ENCODE data around the gene CFAP65. TPM values are rescaled to one million over a fixed set of nuclear protein-coding genes. Genes with fewer than 3 reads are reported as not detected.

CFAP65 gene
- polyA plus RNA-seq, 1 donor (not counting 4 experiments of a cell fraction or from before 2014, with no cell fraction given) = not detected

DNA sequence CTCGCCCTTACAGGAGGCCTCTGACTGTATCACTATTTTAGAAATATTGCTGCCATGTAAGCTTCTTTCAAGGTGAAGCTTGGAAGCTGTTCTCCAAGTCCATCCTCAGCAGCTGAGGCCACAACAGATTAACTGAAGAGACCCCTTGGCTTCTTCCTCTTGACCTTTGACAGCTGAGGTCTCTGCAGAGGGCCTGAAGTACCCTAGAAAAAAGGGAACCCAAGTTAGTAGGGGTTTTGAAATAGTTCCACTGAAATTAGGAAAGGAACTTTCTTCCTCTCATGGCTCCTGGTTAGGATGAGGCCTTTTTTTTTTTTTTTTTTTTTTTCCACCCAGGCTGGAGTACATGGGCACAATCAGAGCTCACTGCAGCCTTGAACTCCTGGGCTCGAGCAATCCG is 34.9 kb upstream of the CFAP65 start:
- TF ChIP-seq, protein P1, sequence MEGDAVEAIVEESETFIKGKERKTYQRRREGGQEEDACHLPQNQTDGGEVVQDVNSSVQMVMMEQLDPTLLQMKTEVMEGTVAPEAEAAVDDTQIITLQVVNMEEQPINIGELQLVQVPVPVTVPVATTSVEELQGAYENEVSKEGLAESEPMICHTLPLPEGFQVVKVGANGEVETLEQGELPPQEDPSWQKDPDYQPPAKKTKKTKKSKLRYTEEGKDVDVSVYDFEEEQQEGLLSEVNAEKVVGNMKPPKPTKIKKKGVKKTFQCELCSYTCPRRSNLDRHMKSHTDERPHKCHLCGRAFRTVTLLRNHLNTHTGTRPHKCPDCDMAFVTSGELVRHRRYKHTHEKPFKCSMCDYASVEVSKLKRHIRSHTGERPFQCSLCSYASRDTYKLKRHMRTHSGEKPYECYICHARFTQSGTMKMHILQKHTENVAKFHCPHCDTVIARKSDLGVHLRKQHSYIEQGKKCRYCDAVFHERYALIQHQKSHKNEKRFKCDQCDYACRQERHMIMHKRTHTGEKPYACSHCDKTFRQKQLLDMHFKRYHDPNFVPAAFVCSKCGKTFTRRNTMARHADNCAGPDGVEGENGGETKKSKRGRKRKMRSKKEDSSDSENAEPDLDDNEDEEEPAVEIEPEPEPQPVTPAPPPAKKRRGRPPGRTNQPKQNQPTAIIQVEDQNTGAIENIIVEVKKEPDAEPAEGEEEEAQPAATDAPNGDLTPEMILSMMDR (optimal IDR thresholded peaks at IDR 0.05 in 1 of 3, IDR thresholded peaks at IDR 0.05 in 1 of 3, conservative IDR thresholded peaks at IDR 0.05 in 1 of 3; ENCODE audit: extremely low read depth in 1 of 3, insufficient read depth in 2 of 3, low read length in 3 of 3) = no peak
- no peak for TF ChIP-seq EZH2 (IDR thresholded peaks at IDR 0.05; ENCODE audit: low read length)
- dilution Hi-C loops (cut with MboI; ENCODE audit: extremely low pct_ligation_motif_present, low sequenced_read_pairs) = no loop called here

DNA sequence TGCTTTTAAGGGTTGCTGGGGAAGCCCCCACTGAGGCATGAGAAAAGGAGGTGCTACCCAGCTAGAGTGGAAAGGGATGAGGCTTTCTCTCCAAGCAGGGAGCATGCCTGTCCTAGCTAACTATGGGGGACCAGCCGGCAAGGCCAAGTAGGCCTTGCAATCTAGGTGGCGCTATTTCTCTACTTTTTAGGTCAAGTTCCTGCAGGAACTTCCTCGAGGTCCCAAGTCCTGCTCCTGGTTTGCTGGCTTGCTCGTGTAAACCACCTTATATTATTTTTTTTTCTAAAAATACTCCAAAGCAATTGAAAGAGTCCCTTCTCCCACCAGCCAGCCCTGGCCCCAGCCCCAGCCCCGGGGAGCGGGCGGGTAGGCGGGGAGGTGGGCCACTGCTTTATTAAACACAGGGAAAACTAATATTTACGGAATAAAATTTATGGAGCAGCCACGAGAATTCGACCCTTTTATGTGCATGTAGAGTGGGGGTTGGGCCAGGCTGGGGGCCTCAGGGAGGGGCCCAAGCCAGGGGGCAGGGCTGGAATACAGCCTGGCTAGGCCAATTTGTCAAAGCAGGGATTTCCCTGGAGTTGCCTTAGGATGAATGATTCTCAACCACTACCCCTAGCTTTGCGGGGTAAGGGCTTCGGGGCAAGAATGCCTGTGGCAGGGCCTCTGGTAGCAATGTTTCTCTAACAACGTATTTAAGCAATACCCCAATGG is 32.3 kb upstream of the CFAP65 start:
- FAIRE-seq (no peak), DNase-seq (ENCODE audit: low read depth, low spot score) (no peak)
- Histone ChIP-seq H3K36me3 (ENCODE audit: control insufficient read depth in 2 of 2, extremely low read depth in 1 of 2, insufficient read depth in 2 of 2, low read length in 2 of 2) (peaks cover 0 to 11% of the 10 kb centered on the region in 2 experiments), H3K27me3 (ENCODE audit: control insufficient read depth, extremely low read depth, insufficient read depth, low read length) (no peaks in the 10 kb centered on the region), H3K27ac (ENCODE audit: control insufficient read depth, insufficient read depth, low read length) (no peak overlapping the region), H3K9me1 (ENCODE audit: control insufficient read depth, extremely low read depth, insufficient read depth, low read length) (no peaks in the 10 kb centered on the region), H3K79me2 (ENCODE audit: control insufficient read depth, insufficient read depth, low read length) (no peaks in the 10 kb centered on the region), H3K4me3 (ENCODE audit: control insufficient read depth in 2 of 3, extremely low read depth in 1 of 3, insufficient read depth in 2 of 3, low read depth in 1 of 3, low read length in 3 of 3) (no peak overlapping the region), H4K20me1 (ENCODE audit: control insufficient read depth, extremely low read depth, insufficient read depth, low read length) (no peaks in the 10 kb centered on the region), H2AFZ (ENCODE audit: control insufficient read depth, low read length) (no peak overlapping the region), H3K9ac (ENCODE audit: control insufficient read depth, extremely low read depth, insufficient read depth, low read length) (no peak overlapping the region), H3K9me3 (ENCODE audit: control insufficient read depth, low read depth, low read length) (no peaks in the 10 kb centered on the region), H3K4me2 (ENCODE audit: control insufficient read depth, extremely low read depth, insufficient read depth, low read depth, low read length) (no peak overlapping the region), H3K4me1 (ENCODE audit: control insufficient read depth, extremely low read depth, insufficient read depth, low read length) (peaks cover 8% of the 10 kb centered on the region)
- dilution Hi-C loops (cut with MboI; ENCODE audit: extremely low pct_ligation_motif_present, low sequenced_read_pairs) = no loop called here
- TF ChIP-seq EZH2 (IDR thresholded peaks at IDR 0.05; ENCODE audit: low read length) = no peak
- TF ChIP-seq, protein P1 (optimal IDR thresholded peaks at IDR 0.05 in 1 of 3, IDR thresholded peaks at IDR 0.05 in 1 of 3, conservative IDR thresholded peaks at IDR 0.05 in 1 of 3; ENCODE audit: extremely low read depth in 1 of 3, insufficient read depth in 2 of 3, low read length in 3 of 3) = peak; percentile 65 to 74 (median 72)

More for the DNA sequence above, 34.9 kb upstream of the CFAP65 start:
- Histone ChIP-seq H3K79me2 (ENCODE audit: control insufficient read depth, insufficient read depth, low read length) (no peaks in the 10 kb centered on the region), H3K27ac (ENCODE audit: control insufficient read depth, insufficient read depth, low read length) (no peak overlapping the region), H2AFZ (ENCODE audit: control insufficient read depth, low read length) (no peak overlapping the region), H3K9me3 (ENCODE audit: control insufficient read depth, low read depth, low read length) (no peaks in the 10 kb centered on the region), H3K4me3 (ENCODE audit: control insufficient read depth in 2 of 3, extremely low read depth in 1 of 3, insufficient read depth in 2 of 3, low read depth in 1 of 3, low read length in 3 of 3) (no peak overlapping the region), H3K4me2 (ENCODE audit: control insufficient read depth, extremely low read depth, insufficient read depth, low read depth, low read length) (no peak overlapping the region), H3K9ac (ENCODE audit: control insufficient read depth, extremely low read depth, insufficient read depth, low read length) (no peak overlapping the region), H3K4me1 (ENCODE audit: control insufficient read depth, extremely low read depth, insufficient read depth, low read length) (peaks cover 7% of the 10 kb centered on the region), H3K9me1 (ENCODE audit: control insufficient read depth, extremely low read depth, insufficient read depth, low read length) (no peaks in the 10 kb centered on the region), H4K20me1 (ENCODE audit: control insufficient read depth, extremely low read depth, insufficient read depth, low read length) (no peaks in the 10 kb centered on the region), H3K36me3 (ENCODE audit: control insufficient read depth in 2 of 2, extremely low read depth in 1 of 2, insufficient read depth in 2 of 2, low read length in 2 of 2) (peaks cover 0 to 11% of the 10 kb centered on the region in 2 experiments), H3K27me3 (ENCODE audit: control insufficient read depth, extremely low read depth, insufficient read depth, low read length) (no peaks in the 10 kb centered on the region)
- FAIRE-seq (no peak), DNase-seq (ENCODE audit: low read depth, low spot score) (no peak)

Measured in keratinocyte (primary cell).